NT2/D1 (cell line): Measurements from ENCODE around the gene ZNF511.

Experiments
- SUZ12 ChIP-seq: IDR thresholded peaks from 2 replicates; pipeline ENCODE4 v1.6.1; 2011; ENCODE audit not compliant: insufficient read length, insufficient read depth; ENCODE audit errors: extremely low read depth
- YY1 ChIP-seq: IDR thresholded peaks from 2 replicates; pipeline ENCODE4 v1.6.1; 2011; ENCODE audit not compliant: insufficient read length, insufficient read depth
- ZNF274 ChIP-seq: IDR thresholded peaks from 2 replicates; pipeline ENCODE4 v1.6.1; 2011; ENCODE audit warnings: mild to moderate bottlenecking, low read depth, low read length

- no peak for TF ChIP-seq SUZ12
- no peak for TF ChIP-seq YY1
- no peak for TF ChIP-seq ZNF274
Measured at GRCh38 chr10:133355266-133355665, 46.6 kb downstream of the ZNF511 start.
